ENCODE data around the gene PHACTR4.
"Not testable (repeated sequence)": the region's sequence is repeated elsewhere in the genome, so short reads cannot be mapped to it uniquely, and the experiment has no call there.

PHACTR4 gene

GRCh38 chr1:28516518-28516956, 147.0 kb downstream of the PHACTR4 start:
- no peak for TF ChIP-seq CTCF (IDR thresholded peaks at IDR 0.05; ENCODE audit: low read depth, low read length, missing control alignments)
- H3K4me3 ChIP-seq (replicated peaks; ENCODE audit: low read depth, low read length), result no peak overlapping the region
- no peak for DNase-seq (ENCODE audit: extremely low read depth, low read depth)

GRCh38 chr1:28517649-28517999, 148.1 kb downstream of the PHACTR4 start:
- DNase-seq (ENCODE audit: extremely low read depth, low read depth), result no peak
- TF ChIP-seq CTCF (IDR thresholded peaks at IDR 0.05; ENCODE audit: low read depth, low read length, missing control alignments), result no peak

GRCh38 chr1:28518000-28518744, 148.6 kb downstream of the PHACTR4 start:
- peak; percentile 95 for TF ChIP-seq CTCF (IDR thresholded peaks at IDR 0.05; ENCODE audit: low read depth, low read length, missing control alignments)
- peak overlapping the region; percentile 64 for H3K4me3 ChIP-seq (replicated peaks; ENCODE audit: low read depth, low read length)
- DNase-seq (ENCODE audit: extremely low read depth, low read depth), result no peak

More at GRCh38 chr1:28517649-28517999, 148.1 kb downstream of the PHACTR4 start:
- H3K4me3 ChIP-seq (replicated peaks; ENCODE audit: low read depth, low read length), result peak overlapping the region; percentile 64

- peak overlapping the region; percentile 64 for H3K4me3 ChIP-seq (replicated peaks; ENCODE audit: low read depth, low read length)
- TF ChIP-seq CTCF (IDR thresholded peaks at IDR 0.05; ENCODE audit: low read depth, low read length, missing control alignments), result no peak
- DNase-seq (ENCODE audit: extremely low read depth, low read depth), result no peak
Measured at GRCh38 chr1:28518745-28519341, 149.3 kb downstream of the PHACTR4 start.

GRCh38 chr1:28519946-28520725, 150.6 kb downstream of the PHACTR4 start:
- H3K4me3 ChIP-seq (replicated peaks; ENCODE audit: low read depth, low read length), result peak overlapping the region; percentile 64
- TF ChIP-seq CTCF (IDR thresholded peaks at IDR 0.05; ENCODE audit: low read depth, low read length, missing control alignments), result no peak
- no peak for DNase-seq (ENCODE audit: extremely low read depth, low read depth)

GRCh38 chr1:28520796-28521195, 151.3 kb downstream of the PHACTR4 start:
- not testable (repeated sequence) for DNase-seq (ENCODE audit: extremely low read depth, low read depth)
- peak overlapping the region; percentile 64 for H3K4me3 ChIP-seq (replicated peaks; ENCODE audit: low read depth, low read length)
